ENCODE data around the gene AASDH.

- TF ChIP-seq CTCF (IDR thresholded peaks at IDR 0.05; ENCODE audit: low read length) (no peak), EZH2 (optimal IDR thresholded peaks at IDR 0.05; ENCODE audit: low read depth, low read length) (no peak), EZH2phosphoT487 (IDR thresholded peaks at IDR 0.05; ENCODE audit: low read length) (no peak)
These were observed 67.0 kb downstream of the AASDH start for GRCh38 chr4:56320293-56320692.

All from MM.1S (cell line).